Measurements from ENCODE around the gene BOD1.

The BOD1 gene

DNA sequence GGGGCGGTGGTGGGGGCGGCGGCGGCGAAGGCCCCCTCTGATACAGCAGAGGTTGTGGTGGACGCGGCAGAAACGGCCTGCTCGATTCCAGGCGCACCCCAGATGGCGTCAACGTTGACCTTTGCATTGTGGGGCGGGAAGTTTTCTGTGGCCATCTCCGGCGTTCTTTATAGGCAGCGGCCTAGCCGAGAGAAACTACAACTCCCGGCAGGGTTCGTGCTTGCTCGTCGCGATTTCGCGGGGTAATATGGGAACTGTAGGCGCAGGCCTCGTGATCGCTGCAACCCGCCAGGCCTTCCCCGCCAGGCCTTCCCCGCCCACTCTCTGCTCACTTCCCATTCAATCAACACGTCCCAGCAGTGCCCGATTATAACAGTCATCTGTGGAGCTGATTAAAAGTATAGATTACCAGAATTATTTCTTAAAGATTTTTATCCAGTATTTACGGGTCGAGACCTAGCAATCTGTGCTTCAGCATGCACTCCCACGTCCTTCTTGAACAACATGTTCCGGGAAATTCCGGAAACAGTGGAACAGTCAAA is at the start of gene BOD1:
Gene BOD1 (minus strand): TSS at position 74 of the 542 bp plus-strand sequence. CDS start 214 bp downstream, outside the sequence.
- DNase-seq (ENCODE audit: low read depth in 4 of 4, low spot score in 1 of 4) = peak; percentile 80 to 91 (median 86)

DNA sequence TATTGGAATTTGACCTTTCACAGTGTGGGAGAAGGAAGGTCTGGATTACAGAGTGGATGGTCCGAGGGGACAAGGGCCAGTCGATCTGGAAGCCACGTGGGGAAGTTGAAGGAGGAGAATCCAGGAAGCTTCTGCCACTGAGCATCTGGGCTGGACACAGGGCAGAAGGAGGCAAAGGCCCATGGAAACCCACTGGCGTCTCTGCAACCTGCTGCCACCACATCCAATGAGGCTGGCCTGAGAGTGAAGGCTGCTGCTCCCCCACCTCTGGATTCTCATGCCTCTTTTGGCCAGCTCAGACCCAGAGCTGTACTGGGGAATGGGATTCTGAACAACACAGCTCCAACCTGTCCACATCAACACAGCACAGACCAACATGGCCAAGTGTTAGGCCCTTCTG is 48.9 kb upstream of the BOD1 start:
- DNase-seq (ENCODE audit: low read depth in 4 of 4, low spot score in 1 of 4) = no peak

DNA sequence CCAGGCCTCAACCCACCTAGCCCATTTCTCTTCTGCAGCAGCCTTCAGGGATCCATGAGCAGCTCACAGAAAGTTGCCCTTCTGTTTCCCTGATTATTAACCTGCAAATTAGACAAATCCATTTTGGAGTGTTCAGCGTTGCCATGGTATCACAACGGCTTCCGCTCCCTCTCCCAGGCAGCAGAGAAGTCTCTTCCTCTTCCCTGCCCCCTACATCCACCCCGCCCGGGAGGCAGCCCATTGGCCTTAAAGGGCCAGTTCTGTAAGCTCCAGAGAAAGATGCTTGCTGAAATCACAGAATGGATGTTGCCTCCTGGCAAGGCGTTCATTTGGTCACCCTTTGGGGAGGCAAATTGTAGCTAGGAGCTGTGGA is 47.7 kb upstream of the BOD1 start:
- no peak for DNase-seq (ENCODE audit: low read depth in 4 of 4, low spot score in 1 of 4)

DNA sequence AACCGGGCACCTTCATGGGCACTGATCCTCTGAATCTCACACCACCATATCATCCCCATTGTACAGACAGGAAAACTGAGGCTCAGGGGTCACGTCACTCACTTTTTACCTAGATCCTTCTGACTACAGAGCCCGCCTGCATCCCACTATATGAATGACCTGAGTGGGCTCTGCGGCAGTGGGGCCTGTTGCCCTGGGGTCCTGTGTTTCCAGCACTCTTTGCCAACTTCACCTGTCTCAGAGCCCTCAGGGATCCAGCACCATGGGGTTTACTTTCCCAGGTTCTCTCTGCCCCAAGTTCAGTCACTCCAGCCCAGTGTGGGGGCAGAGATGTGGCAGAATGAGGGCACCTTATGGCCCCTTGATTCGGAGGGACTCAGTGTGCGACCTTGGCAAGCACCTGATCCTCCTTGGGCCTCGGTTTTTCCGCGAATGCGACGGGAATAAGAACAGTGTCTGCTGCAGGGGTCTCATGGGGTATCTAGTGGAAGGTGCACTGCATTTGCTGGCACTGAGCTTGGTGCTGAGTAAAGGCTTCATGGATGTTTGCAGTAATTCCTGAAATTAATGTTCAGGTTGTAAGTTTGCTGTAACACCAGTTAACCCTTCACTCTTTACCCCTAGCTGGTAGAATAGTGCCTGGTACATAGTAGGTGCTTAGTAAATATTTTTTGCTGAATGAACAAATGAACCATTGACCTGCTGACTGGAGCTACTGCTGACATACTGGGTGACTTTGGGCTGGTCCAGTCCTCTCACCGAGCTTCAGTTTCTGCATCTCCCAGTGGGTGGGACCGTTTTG is 47.1 kb upstream of the BOD1 start:
- no peak for DNase-seq (ENCODE audit: low read depth in 4 of 4, low spot score in 1 of 4)

DNA sequence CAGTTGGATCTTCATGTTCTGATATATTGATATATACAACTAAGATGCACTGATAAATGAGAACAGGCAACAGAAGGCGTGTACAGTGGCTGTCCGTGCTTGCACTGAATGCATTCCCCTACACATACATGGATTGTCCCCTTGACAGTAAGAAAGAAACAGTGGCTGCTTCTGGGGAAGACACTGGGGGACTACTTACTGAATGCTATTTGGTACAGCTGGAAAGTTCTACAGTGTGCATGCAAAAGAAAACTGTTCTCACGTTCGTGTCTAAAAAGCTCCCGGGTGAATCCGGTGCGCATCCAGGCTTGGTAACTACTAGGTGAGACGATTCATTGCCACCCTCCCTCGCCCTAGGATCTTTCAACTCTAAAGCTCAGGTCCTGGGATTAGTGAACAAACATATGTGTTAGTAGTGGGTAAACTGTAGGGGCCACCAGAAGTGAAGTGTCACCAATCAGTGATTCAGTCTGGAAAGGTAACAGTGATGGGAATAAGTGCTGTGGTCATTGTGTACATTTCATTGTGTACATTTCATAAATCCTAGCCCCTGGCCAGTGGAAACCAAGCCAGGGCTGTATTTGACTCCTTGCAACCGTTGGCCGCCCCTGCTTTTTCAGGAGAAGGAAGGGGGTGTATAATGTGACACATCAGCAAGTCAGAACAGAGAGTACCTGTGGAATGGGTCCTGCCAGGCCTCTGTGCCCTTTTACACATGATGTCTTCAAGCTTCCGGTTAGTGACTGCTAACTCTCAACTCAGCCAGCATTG is 46.3 kb upstream of the BOD1 start:
- no peak for DNase-seq (ENCODE audit: low read depth in 4 of 4, low spot score in 1 of 4)

DNA sequence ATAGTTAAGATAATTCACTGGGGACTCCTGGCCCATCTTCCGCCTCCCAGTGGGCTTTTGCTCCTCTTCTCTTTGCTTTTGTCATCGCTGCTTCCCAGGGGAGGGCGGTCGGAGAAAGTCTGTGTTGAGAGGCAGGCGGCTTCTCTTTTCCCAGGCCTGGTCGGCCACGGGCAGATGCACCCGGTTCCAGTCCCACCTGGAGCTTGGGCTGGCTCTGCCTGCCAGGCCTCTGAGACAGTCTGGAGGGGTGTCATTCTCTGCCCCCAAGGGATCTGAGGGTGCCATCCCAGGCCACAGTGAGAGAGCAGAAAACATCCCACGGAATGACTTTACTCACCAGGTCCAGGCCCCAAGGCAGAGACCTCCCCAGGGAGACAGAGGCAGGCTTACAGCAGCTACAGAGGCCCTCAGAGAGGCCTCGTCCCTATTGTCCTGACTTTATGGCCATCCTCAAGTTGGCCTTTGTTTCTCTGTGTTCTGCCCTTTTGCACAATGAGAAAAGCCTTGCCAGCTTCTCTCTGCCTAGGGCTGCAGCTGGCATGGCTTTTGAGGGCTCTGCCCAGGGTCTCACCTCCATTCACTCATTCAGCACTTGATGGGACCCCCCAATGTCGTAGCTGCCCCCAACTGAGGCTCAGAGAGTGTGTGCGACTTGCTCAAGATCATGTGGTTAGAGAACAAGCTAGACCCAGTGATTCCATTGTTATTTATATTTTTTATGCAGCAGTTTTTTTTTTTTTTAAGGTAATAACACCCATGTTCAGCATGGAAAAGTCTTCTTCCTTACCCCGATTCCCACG is 44.2 kb upstream of the BOD1 start:
- DNase-seq (ENCODE audit: low read depth in 4 of 4, low spot score in 1 of 4) = no peak

DNA sequence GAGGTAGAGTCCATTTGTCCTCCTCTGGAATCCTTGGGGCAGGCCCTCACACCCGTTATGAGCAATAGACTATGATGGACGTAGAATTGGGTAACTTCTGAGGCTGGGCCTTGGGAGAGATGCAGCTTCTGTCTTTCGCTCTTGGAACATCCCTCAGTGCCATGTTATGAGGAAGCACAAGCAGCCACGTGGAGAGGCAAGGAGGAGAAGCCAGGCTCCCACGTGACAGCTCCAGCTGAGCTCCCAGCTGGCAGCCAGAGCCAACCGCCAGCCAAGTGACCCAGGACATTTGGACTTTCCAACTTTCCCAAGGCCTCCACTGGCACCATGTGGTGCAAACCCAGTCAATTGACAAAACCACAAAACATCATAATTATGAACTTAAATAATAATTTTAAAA is 43.0 kb upstream of the BOD1 start:
- DNase-seq (ENCODE audit: low read depth in 4 of 4, low spot score in 1 of 4) = no peak

DNA sequence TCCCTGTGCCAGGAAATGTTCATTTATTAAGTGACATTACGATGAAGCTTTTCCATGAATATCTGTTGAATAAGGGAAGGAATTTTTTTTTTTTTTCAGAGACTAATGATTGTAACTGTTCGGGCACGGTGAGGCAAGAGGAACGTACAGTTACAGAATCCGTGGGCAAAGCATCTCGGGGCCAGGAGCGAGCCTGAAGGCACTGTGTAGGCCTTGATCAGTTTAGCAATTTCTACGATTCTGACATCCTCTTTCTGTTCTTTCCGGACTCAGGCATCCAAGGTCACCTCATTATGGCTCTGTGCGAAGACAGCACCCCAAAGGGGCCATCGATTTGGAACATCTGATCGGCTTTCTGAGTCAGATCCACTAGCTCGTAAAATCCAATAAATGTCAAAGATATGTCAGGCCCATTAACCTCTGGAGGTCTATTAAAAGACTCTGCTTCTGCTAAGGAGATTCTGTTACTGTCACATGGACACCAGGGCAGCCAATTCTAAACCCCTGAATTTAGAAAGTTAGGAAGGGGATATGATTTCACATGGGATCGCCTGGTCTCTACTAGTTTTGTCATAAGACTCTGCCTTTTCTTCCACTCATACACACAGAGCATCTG is 41.4 kb upstream of the BOD1 start:
- DNase-seq (ENCODE audit: low read depth in 4 of 4, low spot score in 1 of 4) = no peak

DNA sequence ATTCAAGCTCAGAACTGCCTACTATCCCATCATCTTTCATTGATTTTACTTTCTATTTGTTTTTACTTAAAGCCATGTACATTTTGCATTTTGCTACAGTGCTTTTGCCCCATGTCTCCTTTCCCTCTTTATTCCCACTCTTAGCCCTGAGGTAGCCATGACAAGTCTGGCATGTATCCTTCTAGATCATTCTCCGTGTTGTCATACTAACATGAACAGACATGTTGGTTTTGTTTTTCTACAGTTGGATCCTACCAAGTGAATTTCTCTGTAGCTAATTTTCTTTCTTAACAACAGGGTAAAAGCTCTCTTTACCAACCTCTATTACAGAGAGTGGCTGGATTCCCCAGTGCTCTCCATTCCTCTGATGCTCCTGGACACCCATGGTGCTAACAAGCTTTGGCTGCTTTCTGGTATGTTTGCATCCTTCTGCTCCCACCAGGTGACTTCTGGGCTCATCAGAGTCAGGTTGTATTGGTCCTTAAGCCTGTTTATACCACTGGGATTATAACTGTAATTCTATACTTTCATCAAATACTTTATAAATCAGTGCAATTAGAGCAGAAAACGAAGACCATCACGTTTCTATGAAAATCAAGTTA is 38.8 kb upstream of the BOD1 start:
- DNase-seq (ENCODE audit: low read depth in 4 of 4, low spot score in 1 of 4) = no peak

DNA sequence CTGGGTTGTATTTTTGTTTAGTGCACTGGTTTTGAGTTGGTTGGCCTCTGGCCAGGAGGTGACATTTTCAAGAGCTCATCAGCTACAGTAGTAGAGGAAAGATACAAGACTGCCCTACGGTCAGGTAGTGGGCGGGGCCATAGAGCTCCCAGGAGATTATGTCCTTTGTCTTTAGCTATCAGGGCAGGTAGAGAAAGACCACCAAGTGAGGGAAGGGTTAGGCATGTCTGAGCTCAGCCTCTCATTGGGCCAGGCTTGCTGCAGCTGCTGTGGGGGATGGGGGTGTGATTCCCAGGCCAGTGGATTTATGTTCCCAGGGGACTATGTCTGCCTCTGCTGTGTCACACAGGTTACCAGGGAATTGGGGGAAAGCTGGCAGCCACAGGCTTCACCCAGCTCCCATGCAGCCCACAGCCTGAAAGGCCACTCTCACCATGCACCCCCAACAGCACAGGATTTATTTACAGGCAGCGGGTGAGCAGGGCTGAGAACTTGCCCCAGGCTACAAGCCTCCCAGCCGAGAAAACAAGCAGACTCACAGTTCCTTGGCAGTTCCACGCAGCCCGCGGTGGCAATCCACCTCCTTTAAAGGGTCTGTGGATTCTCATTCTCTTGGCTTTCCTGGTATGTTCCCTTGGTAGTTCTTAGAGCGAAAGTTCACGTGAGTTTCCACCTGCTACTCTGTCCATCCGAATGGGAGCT is 37.5 kb upstream of the BOD1 start:
- no peak for DNase-seq (ENCODE audit: low read depth in 4 of 4, low spot score in 1 of 4)

DNA sequence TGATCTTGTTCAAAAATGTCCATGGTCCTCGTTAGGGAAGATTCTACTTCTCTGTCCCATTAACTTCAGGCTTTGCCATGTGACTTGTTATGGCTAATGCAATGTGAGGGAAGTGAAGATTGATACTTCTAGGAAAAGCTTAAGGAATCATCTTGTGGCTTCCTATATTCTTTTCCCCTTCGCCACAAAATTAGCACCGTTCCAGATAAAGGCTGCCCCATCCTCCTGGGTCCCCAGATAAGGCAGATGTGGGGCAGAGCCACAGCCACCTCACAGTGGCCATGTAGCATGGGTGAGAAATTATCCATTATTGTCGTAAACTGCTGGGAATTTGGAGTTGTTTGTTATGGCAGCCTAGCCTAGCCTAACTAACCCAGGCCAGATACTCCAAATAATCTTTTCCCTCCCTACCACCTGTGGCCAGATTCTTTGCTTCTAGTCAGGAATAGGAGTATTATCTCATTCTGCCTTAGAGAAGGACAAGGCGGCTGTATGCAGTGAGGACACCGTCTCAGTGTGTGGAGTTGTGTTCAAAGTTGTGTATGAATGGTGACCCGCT is 31.9 kb upstream of the BOD1 start:
- no peak for DNase-seq (ENCODE audit: low read depth in 4 of 4, low spot score in 1 of 4)

DNA sequence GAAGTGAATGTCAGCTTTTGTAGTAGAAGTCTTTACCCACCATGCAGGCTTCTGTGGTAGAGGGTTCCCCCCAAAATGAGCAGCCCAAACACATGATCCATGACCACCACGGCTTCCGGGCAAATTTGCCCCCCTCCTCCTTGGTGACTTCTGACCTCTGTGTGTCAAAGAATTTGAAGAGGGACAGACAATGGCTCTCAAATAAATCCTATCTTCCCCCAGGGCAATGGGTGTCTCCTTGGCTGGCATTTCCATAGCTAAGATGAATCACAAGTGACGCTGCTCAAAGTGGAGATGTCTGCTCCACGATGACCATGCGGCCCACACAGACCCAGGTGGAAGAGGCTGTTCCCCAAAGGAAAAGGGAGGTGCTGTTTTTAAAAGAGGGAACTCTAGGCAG is 30.2 kb upstream of the BOD1 start:
- DNase-seq (ENCODE audit: low read depth in 4 of 4, low spot score in 1 of 4) = no peak

DNA sequence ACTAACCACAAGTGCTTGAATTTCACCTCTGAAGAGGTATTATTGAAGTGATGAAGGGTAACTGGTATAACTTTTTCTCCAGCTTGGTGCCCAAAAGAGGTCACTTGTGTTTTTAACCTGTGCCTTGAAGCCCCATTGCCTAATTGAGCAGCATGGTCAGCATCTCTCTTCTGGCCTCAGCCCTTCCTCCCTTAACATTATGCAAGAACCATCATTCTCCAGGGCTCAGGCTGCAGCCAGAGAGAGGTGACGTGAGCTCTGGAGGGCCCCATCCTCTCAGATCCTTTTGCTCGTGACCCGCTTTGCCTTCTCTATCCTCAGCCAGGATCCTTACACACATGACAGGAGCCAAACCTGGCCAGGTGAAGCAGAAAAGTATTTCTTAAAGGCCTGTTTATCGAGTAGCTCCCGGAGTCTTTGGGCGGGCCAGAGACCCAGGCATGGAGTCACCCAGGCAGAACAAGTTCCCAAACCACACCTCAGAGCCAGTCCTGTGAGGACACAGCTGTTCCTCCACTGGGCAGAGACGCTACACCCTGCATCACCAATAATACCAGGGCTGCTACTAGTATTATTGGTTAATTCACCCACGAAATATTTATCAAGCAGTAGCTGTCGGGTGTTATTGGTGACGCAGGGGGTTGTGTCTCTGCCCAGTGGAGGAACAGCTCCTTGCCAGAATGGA is 29.6 kb upstream of the BOD1 start:
- DNase-seq (ENCODE audit: low read depth in 4 of 4, low spot score in 1 of 4) = no peak

DNA sequence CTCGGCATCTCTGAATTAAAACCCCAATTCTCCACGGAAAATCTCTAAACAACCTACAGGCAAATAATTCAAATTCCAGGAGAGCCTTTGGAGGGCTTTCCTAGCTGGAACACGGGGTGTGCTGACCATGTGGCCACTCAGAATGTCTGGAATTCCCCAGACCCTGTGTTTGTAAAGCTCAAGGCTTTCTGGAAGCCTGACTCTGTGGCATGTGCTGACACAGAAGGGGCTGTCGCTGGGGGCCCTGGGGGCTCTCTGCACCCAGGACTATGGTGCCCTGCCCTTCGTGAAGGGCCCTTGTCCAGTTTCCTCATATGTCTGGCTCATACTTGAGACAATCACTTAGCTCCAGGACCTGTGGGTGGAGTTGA is 29.0 kb upstream of the BOD1 start:
- no peak for DNase-seq (ENCODE audit: low read depth in 4 of 4, low spot score in 1 of 4)

DNA sequence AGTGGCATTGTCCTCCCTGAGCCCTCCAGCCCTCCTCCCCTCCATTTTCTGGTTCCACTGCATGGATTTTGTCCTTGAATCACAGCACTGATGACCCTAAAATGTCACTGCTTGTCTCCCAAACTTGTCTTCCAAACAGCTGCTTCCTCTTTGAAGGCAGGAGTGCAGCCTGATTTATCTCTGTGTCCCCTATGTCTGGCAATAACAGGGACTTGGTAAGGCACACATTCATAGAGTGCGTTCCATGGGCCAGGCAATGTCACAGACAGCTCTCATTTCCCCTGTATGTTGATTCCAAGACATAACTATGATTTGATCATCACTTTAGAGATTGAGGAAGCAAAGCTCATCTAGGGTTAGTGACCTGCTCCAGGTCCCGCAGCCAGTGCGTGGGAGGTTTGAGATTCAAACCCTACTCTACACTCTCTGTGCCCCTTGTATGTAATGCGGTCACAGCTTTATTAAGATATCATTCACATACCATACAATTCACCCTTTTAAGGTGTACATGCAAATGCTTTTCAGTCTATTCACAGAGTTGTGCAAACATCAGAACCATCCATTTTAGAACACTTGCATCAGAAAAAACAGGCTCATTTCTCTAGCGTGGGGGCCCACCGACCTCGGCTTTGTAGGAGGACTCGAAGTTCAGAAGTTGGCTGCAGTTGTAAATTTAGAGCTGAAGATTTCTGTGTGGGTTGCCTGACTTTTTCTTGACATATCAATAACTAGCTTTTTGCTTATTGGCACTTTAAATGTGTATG is 28.4 kb upstream of the BOD1 start:
- no peak for DNase-seq (ENCODE audit: low read depth in 4 of 4, low spot score in 1 of 4)

DNA sequence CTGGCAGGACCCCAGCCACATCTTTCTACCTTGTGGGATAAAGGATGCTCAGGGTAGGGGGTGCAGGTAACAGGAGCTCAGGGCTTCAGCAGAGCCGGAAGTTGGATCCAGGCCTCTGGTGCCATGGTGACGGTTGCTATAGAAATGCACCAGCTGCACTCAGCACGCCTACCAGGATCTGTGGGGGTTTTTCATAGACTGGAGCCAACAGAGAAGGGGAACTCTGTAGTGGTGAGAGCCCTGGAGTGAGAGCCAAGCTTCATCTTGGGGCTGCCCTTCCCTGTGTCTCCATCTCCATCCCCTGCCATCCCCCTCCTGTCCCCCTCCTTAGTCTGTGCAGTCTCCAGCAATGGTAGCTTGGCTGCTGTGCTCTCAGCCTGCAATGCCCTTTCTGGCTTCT is 27.5 kb upstream of the BOD1 start:
- DNase-seq (ENCODE audit: low read depth in 4 of 4, low spot score in 1 of 4) = no peak

DNA sequence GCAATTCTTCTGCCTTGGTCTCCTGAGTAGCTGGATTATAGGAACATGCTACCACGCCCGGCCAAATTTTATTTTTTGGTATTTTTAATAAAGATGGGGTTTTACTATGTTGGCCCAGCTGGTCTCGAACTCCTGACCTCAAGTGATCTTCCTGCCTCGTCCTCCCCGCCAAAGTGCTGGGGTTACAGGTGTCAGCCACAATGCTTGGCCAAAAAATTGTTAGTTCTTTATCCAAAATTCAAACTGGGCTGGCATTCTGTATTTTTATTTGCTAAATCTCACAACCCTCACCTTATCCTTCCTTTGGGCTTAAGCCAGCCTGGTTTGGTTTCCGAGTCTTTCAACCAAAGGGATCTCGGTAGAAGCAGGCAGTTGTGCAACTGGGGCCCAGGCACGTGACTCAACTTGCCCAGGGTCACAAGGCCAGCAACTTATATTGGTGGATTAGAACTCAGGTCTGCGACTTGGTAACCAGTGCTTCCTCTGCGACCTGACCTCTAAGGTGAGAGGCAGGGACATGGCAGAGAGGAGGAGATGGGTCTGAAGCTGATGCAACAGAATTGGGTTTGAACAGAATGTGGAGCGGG is 26.5 kb upstream of the BOD1 start:
- DNase-seq (ENCODE audit: low read depth in 4 of 4, low spot score in 1 of 4) = no peak

DNA sequence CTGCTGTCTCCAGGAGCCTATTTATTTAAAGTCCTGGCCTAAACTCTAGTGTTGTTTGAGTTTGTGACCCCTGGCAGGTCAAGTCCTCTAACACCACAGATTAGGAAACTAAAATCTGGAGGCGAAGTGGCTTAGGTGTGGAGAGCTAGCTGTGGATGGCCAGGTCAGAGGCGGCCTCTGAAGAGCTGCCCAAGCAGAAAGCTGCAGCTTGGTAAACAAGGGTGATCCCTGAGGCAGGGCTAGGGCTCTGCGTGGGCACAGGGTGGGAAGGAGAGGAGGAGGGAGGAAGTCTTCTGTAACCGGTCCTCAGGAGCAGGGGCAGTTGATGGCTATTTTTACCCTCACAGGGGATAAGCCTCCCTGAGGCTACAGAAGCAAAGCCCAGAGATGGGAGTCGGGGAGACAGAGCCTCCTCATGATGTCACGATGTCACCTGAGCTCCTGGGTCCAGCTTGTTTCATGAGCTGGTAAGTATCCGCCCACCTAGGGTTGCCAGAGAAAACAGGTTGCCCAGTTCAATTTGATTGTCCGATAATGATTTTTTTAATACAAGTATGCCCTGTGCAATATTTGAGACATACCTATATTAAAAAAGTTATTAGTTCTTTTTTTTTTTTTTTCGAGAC is 25.9 kb upstream of the BOD1 start:
- DNase-seq (ENCODE audit: low read depth in 4 of 4, low spot score in 1 of 4) = no peak

Measured in stimulated activated CD4-positive, alpha-beta T cell treated with anti-CD3 and anti-CD28 coated beads, Interleukin-1b, Interleukin-23, amount 100 ng/mL, for 24 hours (primary cell).